Ectodermal cell (in vitro differentiated cells): ENCODE data around the gene SIT1.

Source experiments
- H3K27ac ChIP-seq: 2 replicates; pipeline ENCODE4 v1.7.0; 2013; ENCODE audit warnings: mild to moderate bottlenecking, low read depth, low read length; ENCODE audit not compliant: insufficient read depth, poor library complexity, severe bottlenecking
- H3K27me3 ChIP-seq: 2 replicates; pipeline ENCODE4 v1.7.0; 2013; ENCODE audit warnings: mild to moderate bottlenecking, low read length; ENCODE audit not compliant: insufficient read depth, control insufficient read depth, poor library complexity, severe bottlenecking
- H3K36me3 ChIP-seq: one replicate; pipeline ENCODE4 v1.7.0; 2013; ENCODE audit warnings: low read length; ENCODE audit not compliant: control insufficient read depth, insufficient read depth
- H3K4me1 ChIP-seq: one replicate; pipeline ENCODE4 v1.7.0; 2013; ENCODE audit warnings: low read length; ENCODE audit not compliant: control insufficient read depth, insufficient read depth
- H3K4me3 ChIP-seq: 2 replicates; pipeline ENCODE4 v1.7.0; 2013; ENCODE audit warnings: low read depth, low read length, control low read depth; ENCODE audit not compliant: insufficient read depth
- H3K9me3 ChIP-seq: 2 replicates; pipeline ENCODE4 v1.7.0; 2013; ENCODE audit warnings: mild to moderate bottlenecking, low read length, moderate library complexity; ENCODE audit not compliant: control insufficient read depth
- WGBS, 2 experiments: methylation state at CpG; one replicate each; pipeline ENCODE4 v1.1.7; 2013; ENCODE audit warnings: missing lambda C conversion rate in 2 of 2; 5-methylcytosine and 5-hydroxymethylcytosine counted together

The SIT1 gene

DNA sequence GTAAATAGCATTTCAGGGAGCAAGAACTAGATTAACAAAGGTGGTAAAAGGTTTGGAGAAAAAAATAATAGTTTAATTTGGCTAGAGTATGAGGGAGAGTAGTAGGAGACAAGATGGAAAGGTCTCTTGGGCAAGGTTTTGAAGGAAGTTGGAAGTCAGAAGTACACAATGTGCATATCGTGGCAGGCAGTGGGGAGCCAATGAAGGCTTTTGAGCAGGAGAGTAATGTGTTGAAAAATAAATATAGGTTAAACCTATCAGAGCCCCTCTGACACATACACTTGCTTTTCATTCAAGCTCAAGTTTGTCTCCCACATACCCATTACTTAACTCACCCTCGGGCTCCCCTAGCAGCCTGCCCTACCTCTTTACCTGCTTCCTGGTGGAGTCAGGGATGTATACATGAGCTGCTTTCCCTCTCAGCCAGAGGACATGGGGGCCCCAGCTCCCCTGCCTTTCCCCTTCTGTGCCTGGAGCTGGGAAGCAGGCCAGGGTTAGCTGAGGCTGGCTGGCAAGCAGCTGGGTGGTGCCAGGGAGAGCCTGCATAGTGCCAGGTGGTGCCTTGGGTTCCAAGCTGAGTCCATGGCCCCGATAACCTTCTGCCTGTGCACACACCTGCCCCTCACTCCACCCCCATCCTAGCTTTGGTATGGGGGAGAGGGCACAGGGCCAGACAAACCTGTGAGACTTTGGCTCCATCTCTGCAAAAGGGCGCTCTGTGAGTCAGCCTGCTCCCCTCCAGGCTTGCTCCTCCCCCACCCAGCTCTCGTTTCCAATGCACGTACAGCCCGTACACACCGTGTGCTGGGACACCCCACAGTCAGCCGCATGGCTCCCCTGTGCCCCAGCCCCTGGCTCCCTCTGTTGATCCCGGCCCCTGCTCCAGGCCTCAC, 22.6 kb upstream of the SIT1 start, which contains the start of gene CA9:
Gene CA9, plus strand, starts transcription at position 797 of the 893 bp plus-strand sequence. Its CDS starts 32 bp downstream, at position 829.
- no peaks in the 10 kb centered on the region for H3K9me3 ChIP-seq
- no peaks in the 10 kb centered on the region for H3K36me3 ChIP-seq
- H3K4me3 ChIP-seq = no peak within 1 kb of the TSS
- no peaks in the 10 kb centered on the region for H3K27me3 ChIP-seq
- WGBS, 2 experiments = 87 to 92% methylated on average over 10 of the region's 10 CpGs
- H3K4me1 ChIP-seq = no peaks in the 10 kb centered on the region
- no peak within 1 kb of the TSS for H3K27ac ChIP-seq

DNA sequence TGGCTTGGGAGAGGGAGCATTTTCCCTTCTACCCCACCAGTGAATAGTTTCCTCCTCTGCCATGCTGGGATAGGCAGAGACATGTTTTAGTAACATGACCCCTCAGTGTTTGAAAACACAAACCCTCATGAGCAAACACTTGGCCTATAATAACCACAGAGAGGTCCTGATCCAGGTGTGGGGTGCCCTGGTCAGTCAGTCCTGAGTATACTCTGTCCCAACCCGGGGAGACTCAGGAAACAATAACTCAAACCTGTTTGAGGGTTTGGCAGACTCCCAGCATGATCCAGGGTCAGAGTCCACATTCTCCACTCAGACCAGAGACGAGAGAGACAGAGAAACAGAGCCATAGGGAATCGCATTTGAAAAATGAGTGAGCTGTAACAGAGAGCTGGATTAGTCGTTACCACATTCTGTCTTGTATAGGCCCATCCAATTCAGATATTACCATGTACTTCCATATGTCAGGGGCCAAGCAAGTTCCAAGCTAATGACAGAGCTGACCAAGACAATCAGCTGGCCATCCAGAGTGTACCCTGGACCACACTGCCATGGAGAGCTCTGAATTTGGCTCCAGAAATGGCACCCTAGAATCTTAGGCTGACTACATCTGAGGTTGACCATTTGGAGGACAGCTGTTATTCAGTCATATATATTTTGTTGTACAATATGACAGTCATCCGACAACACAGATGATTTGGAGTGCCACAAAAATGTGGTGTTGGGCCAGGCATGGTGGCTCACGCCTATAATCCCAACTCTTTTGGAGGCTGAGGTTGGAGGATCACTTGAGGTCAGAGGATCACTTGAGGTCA, 18.8 kb upstream of the SIT1 start:
- Histone ChIP-seq H3K36me3 (no peaks in the 10 kb centered on the region), H3K4me3 (no peak overlapping the region), H3K9me3 (no peaks in the 10 kb centered on the region), H3K27me3 (no peaks in the 10 kb centered on the region), H3K27ac (no peak overlapping the region), H3K4me1 (peaks cover 1% of the 10 kb centered on the region)
- 88 to 89% methylated on average over 6 of the region's 6 CpGs for WGBS, 2 experiments

DNA sequence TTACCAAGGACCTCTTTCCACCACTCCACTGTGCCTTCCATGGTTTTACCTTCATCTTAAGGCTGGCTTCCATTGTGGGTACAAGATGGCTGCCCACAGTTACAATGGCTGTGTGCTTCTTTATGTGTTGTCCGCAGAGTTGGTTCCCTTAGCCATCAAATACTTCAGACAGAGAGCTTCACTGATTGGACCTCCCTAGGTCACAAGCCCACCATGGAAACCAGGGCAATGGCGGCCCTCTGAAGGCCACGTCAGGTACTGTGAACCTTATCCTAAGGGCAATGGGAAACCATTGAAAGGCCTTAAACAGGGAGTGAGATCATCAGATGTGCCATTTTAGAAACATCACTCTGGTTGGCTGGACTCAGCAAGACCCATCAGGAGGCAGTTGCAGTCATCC, 17.2 kb upstream of the SIT1 start:
- WGBS, 2 experiments = 93 to 94% methylated on average over 3 of the region's 3 CpGs
- no peaks in the 10 kb centered on the region for H3K27me3 ChIP-seq
- no peaks in the 10 kb centered on the region for H3K9me3 ChIP-seq
- peaks cover 11% of the 10 kb centered on the region for H3K4me1 ChIP-seq
- H3K27ac ChIP-seq = no peak overlapping the region
- no peak overlapping the region for H3K4me3 ChIP-seq
- peaks cover 4% of the 10 kb centered on the region for H3K36me3 ChIP-seq

DNA sequence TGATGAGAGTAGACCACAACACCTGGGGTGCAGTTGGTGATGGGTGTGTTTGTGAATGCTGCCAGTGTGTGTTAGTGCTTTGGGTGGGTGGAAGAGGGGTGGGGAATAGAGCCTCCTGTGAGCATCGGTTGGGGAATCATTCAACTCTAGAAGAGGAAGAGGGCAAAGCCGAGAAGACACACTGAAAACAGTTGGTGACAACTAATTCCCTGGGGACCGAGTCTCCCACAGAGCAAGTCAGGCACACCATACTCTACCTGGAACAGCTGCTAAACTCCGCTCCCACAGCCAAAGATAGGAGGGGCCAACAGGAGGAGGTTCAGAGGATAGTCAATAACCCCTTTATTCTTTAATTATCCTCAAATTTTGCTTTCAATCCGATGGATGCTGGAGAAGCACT, 15.8 kb upstream of the SIT1 start:
- peaks cover 14% of the 10 kb centered on the region for H3K36me3 ChIP-seq
- H3K27ac ChIP-seq = no peak overlapping the region
- no peak overlapping the region for H3K4me3 ChIP-seq
- H3K9me3 ChIP-seq = no peaks in the 10 kb centered on the region
- H3K4me1 ChIP-seq = peaks cover 11% of the 10 kb centered on the region
- no peaks in the 10 kb centered on the region for H3K27me3 ChIP-seq
- WGBS, 2 experiments = 79 to 95% methylated on average over 5 of the region's 5 CpGs

DNA sequence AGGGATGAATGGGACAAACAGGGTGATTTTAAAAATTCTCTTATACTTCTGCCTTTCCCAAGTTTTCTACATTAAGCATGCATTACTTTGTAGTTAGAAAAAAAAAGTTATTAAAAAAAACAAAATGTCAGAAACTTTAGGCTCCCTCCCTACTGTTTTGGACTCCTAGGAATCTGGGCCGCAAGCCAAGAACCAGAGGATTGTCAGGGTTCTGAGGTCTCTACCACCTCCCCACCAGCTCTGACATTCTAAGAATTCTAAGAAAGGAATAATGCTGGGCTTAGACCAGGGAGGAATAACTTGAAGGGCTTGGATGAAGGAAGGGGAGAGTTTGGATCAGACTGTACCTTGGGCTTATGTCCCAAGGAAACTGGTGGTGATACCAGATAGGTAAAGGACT, 15.3 kb upstream of the SIT1 start:
- Histone ChIP-seq H3K4me3 (no peak overlapping the region), H3K36me3 (peaks cover 15% of the 10 kb centered on the region), H3K27ac (no peak overlapping the region), H3K9me3 (no peaks in the 10 kb centered on the region), H3K4me1 (peaks cover 11% of the 10 kb centered on the region), H3K27me3 (no peaks in the 10 kb centered on the region)
- 90 to 100% methylated on average over 1 of the region's 1 CpG for WGBS, 2 experiments

DNA sequence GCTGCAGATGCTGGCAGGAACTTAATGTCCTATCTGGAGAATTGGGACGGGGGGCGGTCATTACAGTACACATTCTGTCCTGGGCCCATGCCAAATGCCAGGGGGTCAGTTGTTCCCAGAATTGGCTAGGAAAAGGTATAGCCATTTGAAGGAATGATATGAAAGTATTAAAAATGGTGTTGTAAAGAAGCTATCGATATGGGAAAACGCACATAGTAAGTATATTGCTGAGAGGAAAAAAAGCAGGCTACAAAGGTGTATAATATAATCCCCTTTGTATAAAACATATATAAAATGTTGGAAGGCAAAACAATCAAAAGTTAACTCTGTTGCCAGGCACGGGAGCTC, 14.7 kb upstream of the SIT1 start:
- Histone ChIP-seq H3K27ac (no peak overlapping the region), H3K9me3 (no peaks in the 10 kb centered on the region), H3K4me1 (peaks cover 11% of the 10 kb centered on the region), H3K36me3 (peaks cover 21% of the 10 kb centered on the region), H3K4me3 (peak overlapping the region; percentile 69), H3K27me3 (no peaks in the 10 kb centered on the region)
- 79 to 80% methylated on average over 5 of the region's 5 CpGs for WGBS, 2 experiments

DNA sequence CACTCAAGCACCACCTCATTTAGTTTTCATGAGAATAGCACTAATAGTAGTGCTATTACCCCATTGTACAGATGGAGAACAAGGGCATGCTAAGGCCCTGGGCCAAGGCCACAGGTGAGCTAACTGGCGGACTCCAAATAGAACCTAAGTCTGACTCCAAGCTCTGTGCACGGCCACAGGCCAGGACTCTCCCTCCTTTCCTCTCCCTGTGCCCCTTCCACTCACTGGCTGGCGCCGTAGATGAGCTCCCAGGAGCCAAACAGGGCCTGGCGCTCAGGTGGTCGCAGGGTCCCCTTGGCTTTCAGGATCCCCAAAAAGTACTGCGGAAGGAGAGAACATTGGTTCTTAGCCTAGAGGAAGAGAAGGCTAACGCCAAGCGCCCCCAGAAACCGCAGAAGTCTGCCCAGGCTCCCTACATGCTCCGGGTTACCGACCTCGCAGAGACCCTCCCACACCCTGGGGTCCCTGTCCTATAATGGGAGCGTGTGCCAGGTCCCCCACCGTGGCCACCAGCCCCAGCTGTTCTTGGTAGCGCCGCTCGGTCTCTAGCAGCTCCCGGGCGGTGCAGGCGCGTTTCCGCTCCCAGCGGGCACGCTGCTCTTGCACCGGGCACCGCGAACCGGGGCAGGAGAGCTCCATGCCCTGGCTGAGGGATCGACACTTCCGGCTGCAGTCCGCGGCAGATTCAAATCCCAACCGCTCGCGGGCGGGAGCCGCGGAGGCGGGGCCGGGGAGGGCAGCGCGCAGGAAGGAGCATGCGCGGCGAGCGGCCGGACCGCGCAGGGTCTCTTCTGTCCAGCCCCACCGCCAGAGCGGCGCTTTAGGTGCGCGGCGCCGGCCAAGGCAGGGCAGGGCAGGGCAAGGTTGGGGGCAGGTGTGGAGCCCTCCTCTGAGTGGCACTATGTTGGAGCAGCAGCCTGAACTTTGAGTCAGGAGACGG, 14.1 kb upstream of the SIT1 start, which contains the start of gene ARHGEF39:
Gene ARHGEF39, minus strand, starts transcription at position 665 of the 940 bp plus-strand sequence. Its CDS starts 26 bp downstream, at position 639.
- H3K4me3 ChIP-seq = peak within 1 kb of the TSS; percentile 69
- peaks cover 24% of the 10 kb centered on the region for H3K36me3 ChIP-seq
- peaks cover 11% of the 10 kb centered on the region for H3K4me1 ChIP-seq
- no peaks in the 10 kb centered on the region for H3K27me3 ChIP-seq
- H3K27ac ChIP-seq = no peak within 1 kb of the TSS
- H3K9me3 ChIP-seq = no peaks in the 10 kb centered on the region
- 8% methylated on average over 58 of the region's 58 CpGs for WGBS, 2 experiments

DNA sequence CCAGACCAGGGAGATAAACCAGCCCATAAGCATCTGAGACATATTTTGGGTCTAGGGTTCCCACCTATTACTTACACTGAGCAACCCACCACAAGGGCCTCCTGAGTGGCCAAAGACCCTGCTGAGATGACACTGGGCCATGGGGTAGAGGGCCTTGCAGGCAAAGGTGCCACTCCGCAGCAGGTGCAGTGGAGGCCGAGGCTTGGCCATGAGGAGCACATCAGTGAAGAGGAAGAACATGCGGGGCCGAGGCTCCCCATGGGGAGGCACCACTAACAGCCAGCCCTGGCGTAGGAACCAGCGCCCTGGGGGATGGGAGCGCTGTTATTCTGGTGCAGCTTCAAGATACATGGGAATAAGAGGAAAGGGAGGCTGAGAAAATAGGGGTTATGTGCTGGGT, 11.7 kb upstream of the SIT1 start:
- no peak overlapping the region for H3K27ac ChIP-seq
- 96% methylated on average over 7 of the region's 7 CpGs for WGBS, 2 experiments
- H3K36me3 ChIP-seq = peaks cover 24% of the 10 kb centered on the region
- no peaks in the 10 kb centered on the region for H3K9me3 ChIP-seq
- H3K4me3 ChIP-seq = no peak overlapping the region
- peaks cover 16% of the 10 kb centered on the region for H3K4me1 ChIP-seq
- no peaks in the 10 kb centered on the region for H3K27me3 ChIP-seq

DNA sequence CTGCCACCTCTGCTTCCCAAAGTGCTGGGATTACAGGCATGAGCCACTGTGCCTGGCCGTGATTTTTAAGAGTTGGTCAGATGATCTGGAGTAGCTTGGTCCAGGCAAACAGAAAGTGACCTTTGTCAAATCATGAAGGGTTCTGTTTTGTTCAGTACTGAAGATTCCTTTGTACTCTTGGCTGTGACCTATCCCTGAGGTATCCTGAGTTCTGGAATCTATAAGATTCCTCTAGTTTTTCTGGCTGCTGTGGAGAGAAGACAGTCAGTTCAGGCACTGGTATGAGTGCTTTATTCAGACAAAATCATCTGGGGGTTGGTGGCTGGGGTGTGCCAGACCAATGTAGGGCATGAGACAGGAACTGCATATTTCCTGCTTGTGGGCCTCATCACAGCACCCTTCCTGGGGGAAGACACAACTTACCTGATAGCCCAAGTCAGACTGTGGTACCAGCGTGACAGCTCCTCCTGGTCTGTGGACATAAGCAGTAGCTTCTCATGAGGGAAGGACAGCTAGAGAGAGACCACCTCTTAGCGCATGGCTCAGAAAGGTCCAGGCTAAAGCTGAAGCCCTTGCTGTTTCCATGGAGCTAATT, 11.1 kb upstream of the SIT1 start:
- peaks cover 24% of the 10 kb centered on the region for H3K36me3 ChIP-seq
- no peak overlapping the region for H3K27ac ChIP-seq
- H3K4me3 ChIP-seq = no peak overlapping the region
- no peaks in the 10 kb centered on the region for H3K9me3 ChIP-seq
- 94 to 95% methylated on average over 3 of the region's 3 CpGs for WGBS, 2 experiments
- peaks cover 2% of the 10 kb centered on the region for H3K27me3 ChIP-seq
- peaks cover 16% of the 10 kb centered on the region for H3K4me1 ChIP-seq
